ENCODE results near the gene RHBDF2. TPM values are rescaled to one million over a fixed set of nuclear protein-coding genes. Genes with fewer than 3 reads are reported as not detected.

RHBDF2 gene
- total RNA-seq, 1 experiment from 2014 or later: 33.0 TPM

DNA sequence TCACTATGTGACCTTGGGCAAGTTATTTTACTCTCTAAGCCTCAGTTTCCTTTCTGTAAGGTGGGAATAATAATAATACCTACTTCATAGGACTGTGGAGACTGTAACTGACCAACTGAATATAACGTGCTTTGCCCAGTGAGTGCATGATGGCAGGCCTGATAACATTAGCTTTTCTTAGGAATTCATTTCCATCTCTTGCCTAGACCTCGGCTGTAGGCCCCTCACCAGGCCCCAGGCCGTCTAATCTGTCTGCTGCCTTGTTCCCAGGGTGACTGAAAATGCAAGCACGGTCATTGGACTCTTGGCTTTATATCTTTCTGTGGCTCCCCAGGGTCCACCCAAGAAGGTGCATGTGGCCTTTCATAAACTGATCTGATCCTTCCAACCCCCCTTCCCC, 41.5 kb downstream of the RHBDF2 start:
- Mint-ChIP-seq H3K36me3 (no peaks in the 10 kb centered on the region), H3K4me3 (no peak overlapping the region), H3K27ac (no peak overlapping the region), H3K4me1 (peaks cover 14% of the 10 kb centered on the region), H3K9me3 (no peaks in the 10 kb centered on the region), H3K27me3 (ENCODE audit: low read depth) (peaks cover 2% of the 10 kb centered on the region; the same call in 1 of the 2 replicates)
- DNase-seq (ENCODE audit: low spot score) (no peak), ATAC-seq (no peak)
- TF ChIP-seq ZNF121 (CRISPR knock-in tag; IDR thresholded peaks at IDR 0.05): no peak
- TF ChIP-seq ZSCAN18 (CRISPR knock-in tag; IDR thresholded peaks at IDR 0.05): no peak
- TF ChIP-seq NFE2L1 (CRISPR knock-in tag; IDR thresholded peaks at IDR 0.05): no peak
- TF ChIP-seq, protein P1, sequence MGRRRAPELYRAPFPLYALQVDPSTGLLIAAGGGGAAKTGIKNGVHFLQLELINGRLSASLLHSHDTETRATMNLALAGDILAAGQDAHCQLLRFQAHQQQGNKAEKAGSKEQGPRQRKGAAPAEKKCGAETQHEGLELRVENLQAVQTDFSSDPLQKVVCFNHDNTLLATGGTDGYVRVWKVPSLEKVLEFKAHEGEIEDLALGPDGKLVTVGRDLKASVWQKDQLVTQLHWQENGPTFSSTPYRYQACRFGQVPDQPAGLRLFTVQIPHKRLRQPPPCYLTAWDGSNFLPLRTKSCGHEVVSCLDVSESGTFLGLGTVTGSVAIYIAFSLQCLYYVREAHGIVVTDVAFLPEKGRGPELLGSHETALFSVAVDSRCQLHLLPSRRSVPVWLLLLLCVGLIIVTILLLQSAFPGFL (CRISPR knock-in tag; IDR thresholded peaks at IDR 0.05; ENCODE audit: borderline replicate concordance): no peak
- no peak for TF ChIP-seq JUN (CRISPR knock-in tag; IDR thresholded peaks at IDR 0.05)
- no peak for TF ChIP-seq NR2C2 (CRISPR knock-in tag; IDR thresholded peaks at IDR 0.05)
- TF ChIP-seq ELF4 (CRISPR knock-in tag; IDR thresholded peaks at IDR 0.05; ENCODE audit: low read depth): no peak
- TF ChIP-seq GRHL2 (CRISPR knock-in tag; IDR thresholded peaks at IDR 0.05; ENCODE audit: insufficient replicate concordance, severe bottlenecking): no peak
- no peak for TF ChIP-seq PRRX2 (CRISPR knock-in tag; IDR thresholded peaks at IDR 0.05)
- TF ChIP-seq KAT7 (CRISPR knock-in tag; IDR thresholded peaks at IDR 0.05; ENCODE audit: borderline replicate concordance): no peak
- TF ChIP-seq CREB1 (CRISPR knock-in tag; IDR thresholded peaks at IDR 0.05): no peak
- TF ChIP-seq JAZF1 (CRISPR knock-in tag; IDR thresholded peaks at IDR 0.05): no peak
- ChIA-PET POLR2A (interaction anchor here (0.8 kb wide), 1 partner anchor 31 kb away, joined by 3 read pairs; no protein-coding TSS in a partner anchor), CTCF (interaction anchor here (0.6 to 3.9 kb wide), 24 partner anchors 17 to 335 kb away, joined by 3 to 68 read pairs (median 12); partner anchors contain the start of genes PRCD, RHBDF2 and ST6GALNAC1)

GRCh38 chr17:76458580-76459490, 42.4 kb downstream of the RHBDF2 start:
- Mint-ChIP-seq H3K36me3 (no peaks in the 10 kb centered on the region), H3K27me3 (ENCODE audit: low read depth) (peaks cover 2% of the 10 kb centered on the region; the same call in 1 of the 2 replicates), H3K4me3 (no peak overlapping the region), H3K9me3 (no peaks in the 10 kb centered on the region), H3K27ac (no peak overlapping the region), H3K4me1 (peaks cover 14% of the 10 kb centered on the region)
- ATAC-seq (peak; percentile 94), DNase-seq (ENCODE audit: low spot score) (peak; percentile 87)
- ChIA-PET CTCF (interaction anchor here (0.5 to 3.9 kb wide), 76 partner anchors 9 to 445 kb away, joined by 3 to 68 read pairs (median 5); partner anchors contain the start of genes AANAT, PRCD, PRPSAP1 and RHBDF2), POLR2A (interaction anchor here (0.6 to 0.8 kb wide), 2 partner anchors 14 to 31 kb away, joined by 3 read pairs; no protein-coding TSS in a partner anchor)
- no peak for TF ChIP-seq CBFB (CRISPR knock-in tag; IDR thresholded peaks at IDR 0.05; ENCODE audit: low read depth)
- 0 out of 2 replicates have a peak, but pooled peaks have one; percentile 15 for TF ChIP-seq GABPB1 (CRISPR knock-in tag; IDR thresholded peaks at IDR 0.05)
- no peak for TF ChIP-seq NR2C2 (CRISPR knock-in tag; IDR thresholded peaks at IDR 0.05)
- TF ChIP-seq HMGA2 (CRISPR knock-in tag; IDR thresholded peaks at IDR 0.05): no peak
- peak; percentile 67; the same call in 1 of the 2 replicates for TF ChIP-seq ETV6 (CRISPR knock-in tag; IDR thresholded peaks at IDR 0.05)
- TF ChIP-seq ZNF423 (CRISPR knock-in tag; IDR thresholded peaks at IDR 0.05): no peak
- peak; percentile 48; the same call in 1 of the 2 replicates for TF ChIP-seq FOXP1 (CRISPR knock-in tag; IDR thresholded peaks at IDR 0.05; ENCODE audit: borderline replicate concordance)

DNA sequence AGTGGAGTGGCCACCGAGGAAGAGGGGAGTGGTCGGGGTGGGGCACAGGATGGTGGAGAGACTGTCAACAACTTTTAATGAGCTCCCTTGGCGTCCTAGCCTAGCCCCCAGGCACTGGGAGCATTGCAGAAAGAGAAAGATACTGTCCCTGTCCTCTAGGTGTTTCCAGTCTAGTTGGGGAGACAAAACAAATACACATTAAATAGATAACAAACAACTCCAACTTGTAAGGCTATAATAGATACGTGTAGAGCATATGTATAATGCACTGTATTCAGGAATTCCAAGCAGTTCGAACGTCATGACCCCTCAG, 47.8 kb downstream of the RHBDF2 start:
- TF ChIP-seq ZBTB21 (CRISPR knock-in tag; IDR thresholded peaks at IDR 0.05; ENCODE audit: borderline replicate concordance): no peak
- TF ChIP-seq FOXJ3 (CRISPR knock-in tag; IDR thresholded peaks at IDR 0.05; ENCODE audit: borderline replicate concordance): no peak
- no peak for TF ChIP-seq CREM (CRISPR knock-in tag; IDR thresholded peaks at IDR 0.05)
- no peak for TF ChIP-seq ZNF416 (CRISPR knock-in tag; IDR thresholded peaks at IDR 0.05)
- TF ChIP-seq E2F5 (CRISPR knock-in tag; IDR thresholded peaks at IDR 0.05): no peak
- no peak for TF ChIP-seq ZNF138 (CRISPR knock-in tag; conservative IDR thresholded peaks at IDR 0.05)
- no peak for TF ChIP-seq NFE2L1 (CRISPR knock-in tag; IDR thresholded peaks at IDR 0.05)
- no peak for TF ChIP-seq NR1H2 (CRISPR knock-in tag; IDR thresholded peaks at IDR 0.05)
- no peak for TF ChIP-seq NFYB (CRISPR knock-in tag; conservative IDR thresholded peaks at IDR 0.05; ENCODE audit: low read depth)
- TF ChIP-seq TEAD4 (CRISPR knock-in tag; IDR thresholded peaks at IDR 0.05): no peak
- TF ChIP-seq ZNF121 (CRISPR knock-in tag; IDR thresholded peaks at IDR 0.05): no peak
- Mint-ChIP-seq H3K4me1 (peaks cover 34% of the 10 kb centered on the region), H3K9me3 (peaks cover 4% of the 10 kb centered on the region), H3K36me3 (no peaks in the 10 kb centered on the region), H3K27ac (peak overlapping the region; percentile 67; the same call in 1 of the 2 replicates), H3K4me3 (peak overlapping the region; percentile 46), H3K27me3 (ENCODE audit: low read depth) (peaks cover 2% of the 10 kb centered on the region; the same call in 1 of the 2 replicates)
- ChIA-PET POLR2A (no interaction called here), CTCF (interaction anchor here (0.5 to 2.7 kb wide), 21 partner anchors 8 to 228 kb away, joined by 3 to 13 read pairs (median 4); partner anchors contain the start of gene CYGB)
- no peak for DNase-seq (ENCODE audit: low spot score)
- ATAC-seq: no peak

Data from WTC11 (cell line).